GM10847 (cell line): ENCODE results near the gene ANXA6.

Source experiments
- POLR2A ChIP-seq: IDR thresholded peaks from 2 replicates; pipeline ENCODE4 v1.6.1; 2011; ENCODE audit not compliant: insufficient read length; ENCODE audit errors: extremely low read depth

Gene ANXA6

DNA sequence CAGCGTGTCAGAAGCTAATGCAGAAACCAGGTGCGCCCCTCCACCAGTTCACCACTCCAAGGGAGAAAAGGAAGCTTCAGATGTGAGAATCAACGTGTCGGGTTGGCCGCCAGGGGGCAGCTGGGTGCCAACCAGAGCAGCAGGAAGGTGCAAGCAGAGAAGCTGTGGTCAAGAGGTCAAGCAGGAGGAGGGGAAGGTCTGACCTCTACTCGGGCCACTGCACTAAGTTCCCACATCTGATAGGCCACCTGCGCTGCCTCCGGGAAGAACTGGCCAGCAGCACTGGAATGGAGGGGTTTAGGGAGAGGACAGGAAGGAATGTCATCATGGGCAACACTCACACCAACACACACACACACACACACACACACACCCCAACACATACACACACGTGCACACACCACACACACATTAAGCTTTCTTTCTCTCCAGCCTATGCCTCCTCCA is 31.4 kb downstream of the ANXA6 start:
- TF ChIP-seq POLR2A, result no peak

DNA sequence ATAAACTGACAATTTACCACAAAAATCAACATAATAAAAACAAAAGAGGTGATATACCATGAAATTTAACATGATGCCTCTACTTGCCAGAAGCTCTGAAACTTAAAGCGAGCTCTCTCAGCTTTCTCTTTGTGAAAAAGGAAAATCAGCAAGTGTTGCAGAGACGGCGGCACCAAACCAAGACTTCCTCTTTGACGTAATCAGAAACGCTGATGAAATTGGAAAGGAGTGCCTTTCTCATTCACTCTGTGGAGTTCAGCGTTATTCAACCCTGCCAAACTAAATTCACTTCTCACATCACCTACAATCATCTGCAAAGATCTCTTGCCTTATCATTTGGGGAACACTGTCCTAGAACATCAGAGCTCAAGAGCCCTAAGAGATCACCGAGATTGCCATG is 32.2 kb downstream of the ANXA6 start:
- TF ChIP-seq POLR2A, result no peak

DNA sequence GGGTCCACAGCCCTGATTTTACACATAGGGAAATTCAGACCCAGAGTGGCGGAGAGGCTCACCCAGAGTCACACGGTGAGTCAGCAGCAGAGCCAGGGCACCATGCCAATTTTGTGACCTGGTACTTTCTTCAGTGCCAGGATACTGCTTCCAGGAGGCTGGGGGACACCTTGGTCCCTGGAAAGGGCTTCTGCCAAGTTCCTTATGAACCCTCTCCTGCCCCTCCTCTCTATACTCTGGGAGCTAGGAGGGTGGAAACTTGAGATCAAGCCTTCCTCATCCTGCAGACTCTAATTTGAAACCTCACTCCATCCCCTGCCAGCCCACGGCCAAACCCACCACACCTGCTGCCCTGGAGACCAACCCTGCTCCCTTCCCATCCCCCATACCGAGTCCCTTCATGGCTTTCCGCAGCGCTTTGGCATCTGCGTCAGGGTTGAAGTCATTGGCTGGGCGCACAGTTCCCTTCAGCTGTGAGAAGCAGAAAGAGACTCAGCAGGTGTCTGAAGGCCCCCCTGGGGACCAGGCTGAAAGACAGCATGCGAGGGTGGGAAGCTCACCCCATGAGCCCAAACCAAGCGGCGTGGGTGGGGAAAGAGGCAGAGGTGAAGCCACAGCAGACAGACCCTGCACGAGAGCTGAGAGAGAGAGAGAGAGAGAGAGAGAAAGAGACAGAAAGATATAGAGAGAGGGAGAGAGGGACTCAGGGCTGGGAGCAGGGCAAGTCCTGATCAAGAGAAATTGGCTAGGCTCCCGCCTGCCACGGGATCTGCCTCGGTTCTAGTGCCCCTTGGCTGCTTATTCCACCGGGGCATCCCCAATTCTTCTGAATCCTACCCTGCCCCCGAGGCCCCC is 33.5 kb downstream of the ANXA6 start:
- TF ChIP-seq POLR2A, result no peak

DNA sequence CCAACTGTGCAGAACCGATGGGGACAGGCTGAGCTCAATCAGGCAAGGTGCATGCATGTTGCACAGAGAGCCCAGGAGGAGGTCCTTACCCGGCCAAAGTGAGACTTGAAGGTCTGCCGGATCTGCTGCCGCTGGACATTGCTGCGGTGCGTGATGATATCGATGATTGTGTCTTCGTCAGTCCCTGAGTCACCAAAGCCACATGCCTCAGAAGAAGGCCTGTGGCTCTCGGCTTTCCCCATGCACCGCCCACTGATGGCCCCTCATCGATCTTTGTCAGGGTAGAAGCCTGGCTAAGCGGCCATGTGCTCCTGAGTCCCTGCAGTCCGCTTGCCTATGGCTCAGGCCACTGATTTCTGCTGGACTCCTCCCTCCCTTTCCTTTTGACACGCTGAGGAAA is 34.8 kb downstream of the ANXA6 start:
- no peak for TF ChIP-seq POLR2A

DNA sequence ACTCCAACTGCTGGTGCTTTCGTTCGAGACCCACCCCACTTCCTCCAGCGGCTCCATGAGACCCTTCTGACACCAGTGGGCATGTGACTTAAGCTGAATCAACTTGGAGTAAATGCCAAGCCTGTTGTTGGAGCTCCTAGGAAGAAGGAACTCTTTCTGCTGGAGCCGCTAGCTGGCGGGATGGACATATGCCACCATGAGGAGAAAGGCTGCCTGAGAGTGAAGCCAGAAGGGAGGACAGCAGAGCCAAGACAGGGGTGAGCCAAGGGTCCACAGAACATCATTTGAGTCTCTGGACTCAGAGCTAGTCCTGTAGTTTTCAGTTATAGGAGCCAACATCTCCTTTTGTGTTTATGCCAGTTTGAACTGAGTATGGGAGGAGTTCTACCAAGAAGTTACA is 35.9 kb downstream of the ANXA6 start:
- no peak for TF ChIP-seq POLR2A

DNA sequence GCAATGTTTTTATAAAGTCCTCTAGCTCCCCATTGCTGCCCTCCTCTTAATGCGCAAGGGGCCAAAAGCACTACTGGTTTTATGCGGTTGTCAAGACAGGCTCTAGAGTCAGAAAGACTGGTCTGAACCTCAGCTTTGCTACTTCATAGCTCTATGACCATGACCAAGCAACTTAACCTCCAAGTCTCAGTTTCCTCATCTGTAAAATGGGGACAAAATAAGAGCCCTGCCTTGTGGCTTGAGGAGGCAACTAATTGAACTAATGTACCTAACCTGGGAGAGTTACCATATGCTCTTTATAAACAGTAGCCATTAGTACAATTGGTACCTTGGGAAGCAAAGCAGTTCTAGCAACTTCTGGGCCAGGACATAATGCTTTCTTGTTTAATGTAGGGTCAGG is 36.5 kb downstream of the ANXA6 start:
- no peak for TF ChIP-seq POLR2A

DNA sequence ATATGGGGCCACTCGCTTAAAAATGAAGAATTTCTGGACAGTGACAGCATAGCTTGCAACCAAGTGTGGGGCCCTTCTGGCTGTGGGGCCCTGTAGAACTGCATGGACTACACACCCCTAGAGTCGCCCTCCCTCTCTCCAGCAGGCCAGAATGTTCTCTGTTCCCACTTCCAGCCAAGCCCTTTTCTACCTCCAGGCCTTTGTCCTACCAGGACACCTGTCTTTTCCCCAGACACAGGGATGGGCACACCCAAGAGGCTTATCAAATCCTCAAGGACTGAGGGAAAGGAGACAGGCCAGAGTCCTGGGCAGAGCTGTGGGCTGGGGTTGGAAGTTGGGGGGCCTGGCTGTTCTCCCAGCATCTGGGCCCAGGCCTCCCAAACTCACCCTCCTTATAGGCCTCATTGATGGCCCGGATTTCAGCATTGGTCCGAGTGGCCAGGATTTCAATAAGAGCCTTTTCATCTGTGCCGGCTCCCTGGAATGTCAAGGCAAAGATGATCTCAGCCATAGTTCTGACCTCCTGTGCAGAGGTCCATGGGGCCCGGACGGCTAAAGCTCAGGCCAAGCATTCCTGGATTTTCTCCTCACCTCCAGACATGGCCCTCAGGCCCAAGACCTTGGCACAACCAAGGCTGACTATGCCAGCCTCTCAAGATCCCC is 38.5 kb downstream of the ANXA6 start:
- no peak for TF ChIP-seq POLR2A

DNA sequence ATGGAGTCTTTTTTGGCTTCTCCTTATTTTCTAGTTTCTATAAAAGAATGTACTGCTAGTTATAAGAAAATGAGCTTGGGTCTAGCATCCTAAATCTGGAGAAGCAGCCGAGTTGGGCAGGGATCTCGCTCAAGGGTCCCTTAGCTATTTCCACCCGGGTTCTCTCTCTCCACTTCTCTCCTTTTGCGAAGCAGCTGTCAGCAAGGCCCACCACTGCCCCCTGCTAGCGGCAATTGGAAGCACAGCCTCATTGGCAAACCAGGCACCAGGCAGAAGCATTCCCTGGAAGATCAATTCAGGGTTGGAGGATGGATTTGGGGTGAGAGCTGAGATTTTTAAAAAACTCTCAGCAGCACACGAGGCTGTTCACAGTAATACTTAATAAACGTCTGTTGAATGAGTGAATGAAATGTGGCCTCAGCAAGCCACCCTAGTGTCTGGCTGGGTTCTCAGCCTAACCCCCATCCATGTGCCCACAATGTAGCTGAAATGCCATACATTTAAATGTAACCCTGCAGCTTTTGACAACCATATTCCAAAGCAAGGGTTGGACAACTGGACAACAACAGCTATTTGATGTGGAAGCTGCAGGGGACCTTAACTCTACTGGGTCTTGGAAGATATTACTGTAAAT is 42.2 kb downstream of the ANXA6 start:
- TF ChIP-seq POLR2A, result no peak

DNA sequence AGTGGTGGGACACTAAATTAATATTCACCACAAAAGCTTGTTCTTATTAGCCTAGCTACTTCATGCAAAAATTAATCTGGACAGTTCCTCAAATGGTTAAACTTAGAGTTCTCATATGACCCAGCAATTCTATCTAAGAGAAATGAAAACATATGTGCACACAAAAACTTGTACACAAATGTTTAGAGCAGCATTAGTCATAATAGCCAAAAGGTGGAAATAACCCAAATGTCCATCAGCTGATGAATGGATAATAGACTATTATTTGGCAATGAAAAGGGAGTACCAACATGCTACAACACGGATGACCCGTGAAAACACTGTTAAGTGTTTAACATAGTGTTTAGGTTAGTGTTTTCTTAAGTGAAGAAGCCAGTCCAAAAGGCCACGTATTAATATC is 43.9 kb downstream of the ANXA6 start:
- TF ChIP-seq POLR2A, result no peak

DNA sequence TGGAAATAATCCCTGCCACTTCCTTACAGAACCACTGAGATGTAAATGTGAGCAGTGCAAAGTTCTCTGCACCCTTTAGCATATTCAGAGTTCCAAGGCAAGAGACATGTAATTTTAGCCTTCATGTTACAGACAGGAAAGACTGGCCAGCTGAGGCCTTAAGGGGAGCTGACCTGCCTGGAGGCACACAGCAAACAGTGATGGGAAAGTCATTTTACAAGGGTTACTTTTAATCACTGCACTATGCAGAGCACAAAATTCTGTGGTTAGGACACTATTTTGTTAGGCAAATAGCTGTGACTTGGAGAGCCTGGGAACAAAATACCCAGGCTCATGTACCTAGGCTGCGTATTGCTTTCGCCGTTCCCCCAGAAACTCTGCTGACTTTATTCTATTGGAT is 46.6 kb downstream of the ANXA6 start:
- no peak for TF ChIP-seq POLR2A

DNA sequence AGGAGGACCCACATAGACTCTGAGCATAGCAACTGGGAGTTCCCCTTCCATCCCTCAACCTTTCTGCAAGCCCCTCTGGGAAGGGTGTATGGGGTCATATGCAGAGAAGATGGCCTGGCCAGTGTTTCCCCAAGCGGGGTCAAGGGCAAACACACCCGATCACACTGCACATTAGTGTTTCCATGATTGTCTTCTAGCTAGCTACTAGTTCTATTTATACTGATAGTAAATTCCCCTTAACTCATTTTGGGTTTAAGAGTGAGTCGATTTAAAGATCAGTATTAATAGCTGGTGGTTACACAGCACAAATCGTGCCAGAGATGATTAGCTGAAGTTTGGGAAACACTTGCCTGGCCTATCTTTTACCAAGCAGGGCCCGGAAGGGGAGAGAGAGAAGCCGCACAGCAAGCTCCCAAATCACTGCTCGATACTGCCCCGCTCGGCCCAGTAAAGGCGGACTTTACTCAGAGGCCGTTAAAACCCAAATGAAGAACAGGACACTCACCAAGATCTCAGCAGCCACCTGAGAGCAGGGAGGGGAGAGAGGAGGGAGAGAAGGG is 47.4 kb downstream of the ANXA6 start:
- no peak for TF ChIP-seq POLR2A

DNA sequence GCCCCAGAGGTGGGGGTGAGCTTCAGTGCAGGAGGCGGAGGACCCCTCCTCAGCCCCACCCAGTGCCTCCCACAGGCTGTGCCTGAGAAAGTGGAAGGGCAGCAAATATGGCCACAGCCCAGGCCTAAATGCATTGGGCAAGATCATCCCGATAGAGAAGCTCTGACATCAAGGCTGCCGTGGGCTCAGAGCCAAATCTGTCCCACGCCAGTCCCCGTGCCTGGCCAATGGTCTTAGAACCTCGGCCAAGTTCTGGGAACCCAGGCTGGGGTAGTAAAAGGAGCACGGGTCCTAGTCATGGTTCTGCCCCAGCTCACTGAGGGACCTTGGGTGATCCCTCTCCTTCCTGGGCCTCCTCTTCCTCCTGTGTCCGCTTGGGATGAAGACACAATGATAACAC is 49.0 kb downstream of the ANXA6 start:
- TF ChIP-seq POLR2A, result no peak

DNA sequence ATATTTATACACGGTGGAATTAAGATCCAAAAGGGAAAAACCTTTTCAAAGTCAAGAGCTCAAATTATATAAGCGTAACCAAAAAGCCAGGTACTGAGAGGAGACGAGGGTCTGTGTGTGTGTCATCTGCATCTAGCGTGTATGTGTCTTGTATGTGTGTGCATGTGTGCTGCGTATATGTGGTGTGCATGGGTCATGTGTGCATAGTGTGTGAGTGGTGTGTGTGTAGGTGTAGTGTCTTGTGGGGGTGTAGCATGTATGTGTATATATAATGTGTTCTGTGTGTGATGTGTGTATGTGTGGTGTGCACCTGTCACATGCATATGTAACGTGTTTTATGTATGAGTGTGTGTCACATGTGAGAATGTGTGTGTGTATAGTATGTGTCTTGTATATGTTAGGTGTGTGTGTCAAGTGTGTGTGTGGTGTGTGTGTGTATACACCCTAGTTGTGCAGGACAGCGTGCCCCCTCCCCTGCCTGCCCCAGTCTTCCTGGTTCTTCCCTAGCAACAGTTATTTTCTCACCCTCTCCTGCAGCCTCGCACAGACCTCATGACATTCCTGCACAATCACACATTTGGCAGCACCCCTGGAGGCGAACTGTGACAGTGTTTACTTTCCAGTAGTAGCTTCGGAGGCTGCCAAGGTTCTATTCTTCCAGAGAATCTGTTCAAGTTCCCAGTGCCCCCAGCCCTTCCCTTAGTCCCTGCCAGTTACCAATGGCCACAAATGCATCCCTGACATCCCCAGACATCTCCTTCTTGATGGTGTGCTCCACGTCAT is 49.6 kb downstream of the ANXA6 start:
- TF ChIP-seq POLR2A, result no peak

DNA sequence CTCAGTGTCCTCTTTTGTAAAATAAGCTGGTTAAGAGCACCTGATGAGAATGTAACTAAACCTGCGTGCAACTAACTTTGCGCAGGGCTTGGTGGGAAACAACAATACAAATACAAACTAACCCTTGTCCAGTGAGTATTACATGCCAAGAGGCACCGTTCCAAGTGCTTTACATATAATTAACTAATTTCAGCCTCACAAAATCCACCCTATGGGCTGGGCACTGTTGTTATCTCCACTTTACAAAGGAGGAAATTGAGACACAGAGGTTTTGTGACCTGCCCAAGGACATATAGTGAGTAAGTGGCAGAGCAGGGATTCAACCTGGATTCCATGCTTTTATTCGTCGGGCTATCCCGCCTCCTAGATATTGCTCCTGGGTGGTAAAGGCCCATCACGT is 50.5 kb downstream of the ANXA6 start:
- TF ChIP-seq POLR2A, result no peak

DNA sequence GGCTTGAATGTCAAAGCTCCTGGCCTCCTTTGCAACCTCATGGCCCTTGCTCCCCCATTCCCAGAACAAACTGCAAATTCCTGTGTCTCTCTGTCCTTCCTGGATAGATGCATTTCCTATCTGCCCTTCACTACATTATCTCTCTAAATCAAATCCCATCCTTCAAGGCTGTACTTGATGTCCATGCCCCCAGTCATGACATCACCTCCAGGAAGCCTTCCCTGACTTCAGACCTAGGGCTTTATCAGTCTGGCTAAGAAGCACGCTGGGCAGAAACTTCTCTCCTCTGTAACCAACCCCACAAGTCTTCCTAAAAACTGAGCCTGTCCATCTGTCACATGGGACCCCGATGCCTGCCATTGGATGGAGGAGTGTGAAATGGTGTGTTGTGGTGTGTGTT is 51.1 kb downstream of the ANXA6 start:
- no peak for TF ChIP-seq POLR2A
